ENCODE results near the gene PNMA8B. TPM values are rescaled to one million over a fixed set of nuclear protein-coding genes. Genes with fewer than 3 reads are reported as not detected.
"Not testable (repeated sequence)": the region's sequence is repeated elsewhere in the genome, so short reads cannot be mapped to it uniquely, and the experiment has no call there.

The PNMA8B gene
- total and polyA plus RNA-seq, 2 experiments from 2014 or later, result 4.1 to 13.5 TPM

DNA sequence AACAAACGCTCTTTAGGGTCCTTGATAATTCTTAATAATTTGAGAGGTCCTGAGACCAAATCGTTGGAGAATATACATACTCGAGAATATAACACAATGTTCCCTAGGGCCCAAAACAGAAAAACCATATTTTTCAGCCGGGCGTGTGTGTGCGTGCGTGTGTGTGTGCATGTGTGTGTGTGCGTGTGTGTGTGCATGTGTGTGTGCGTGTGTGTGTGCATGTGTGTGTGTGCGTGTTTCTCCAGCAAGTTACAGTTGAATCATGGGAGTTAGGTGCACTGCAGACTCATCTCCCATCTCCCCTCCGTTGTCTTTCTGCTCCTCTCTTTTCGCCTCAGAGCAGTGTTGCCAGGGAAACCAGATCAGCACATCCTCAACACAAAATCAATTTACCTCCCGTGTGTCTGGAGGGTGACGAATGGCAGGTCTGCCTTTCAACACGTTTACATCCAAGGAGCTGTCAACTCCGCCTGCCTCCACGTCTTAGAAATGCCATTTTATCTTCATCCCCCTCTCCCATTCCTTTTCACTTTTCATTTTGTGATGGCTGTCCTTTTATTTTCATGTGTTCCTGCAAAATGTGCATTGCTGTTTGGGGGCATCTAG is 8.3 kb upstream of the PNMA8B start:
- H3K4me3 ChIP-seq, result no peak overlapping the region
- no peaks in the 10 kb centered on the region for H3K36me3 ChIP-seq
- H3K9me3 ChIP-seq (ENCODE audit: low read depth), result no peaks in the 10 kb centered on the region
- H3K27me3 ChIP-seq, result no peaks in the 10 kb centered on the region
- TF ChIP-seq, protein P1, sequence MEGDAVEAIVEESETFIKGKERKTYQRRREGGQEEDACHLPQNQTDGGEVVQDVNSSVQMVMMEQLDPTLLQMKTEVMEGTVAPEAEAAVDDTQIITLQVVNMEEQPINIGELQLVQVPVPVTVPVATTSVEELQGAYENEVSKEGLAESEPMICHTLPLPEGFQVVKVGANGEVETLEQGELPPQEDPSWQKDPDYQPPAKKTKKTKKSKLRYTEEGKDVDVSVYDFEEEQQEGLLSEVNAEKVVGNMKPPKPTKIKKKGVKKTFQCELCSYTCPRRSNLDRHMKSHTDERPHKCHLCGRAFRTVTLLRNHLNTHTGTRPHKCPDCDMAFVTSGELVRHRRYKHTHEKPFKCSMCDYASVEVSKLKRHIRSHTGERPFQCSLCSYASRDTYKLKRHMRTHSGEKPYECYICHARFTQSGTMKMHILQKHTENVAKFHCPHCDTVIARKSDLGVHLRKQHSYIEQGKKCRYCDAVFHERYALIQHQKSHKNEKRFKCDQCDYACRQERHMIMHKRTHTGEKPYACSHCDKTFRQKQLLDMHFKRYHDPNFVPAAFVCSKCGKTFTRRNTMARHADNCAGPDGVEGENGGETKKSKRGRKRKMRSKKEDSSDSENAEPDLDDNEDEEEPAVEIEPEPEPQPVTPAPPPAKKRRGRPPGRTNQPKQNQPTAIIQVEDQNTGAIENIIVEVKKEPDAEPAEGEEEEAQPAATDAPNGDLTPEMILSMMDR (IDR thresholded peaks at IDR 0.05; ENCODE audit: low read depth, low read length), result no peak
- no peak for DNase-seq (ENCODE audit: low read depth in 1 of 2, low spot score in 1 of 2)
- H3K27ac ChIP-seq, result no peak overlapping the region
- H3K4me1 ChIP-seq (ENCODE audit: low read depth), result no peaks in the 10 kb centered on the region

DNA sequence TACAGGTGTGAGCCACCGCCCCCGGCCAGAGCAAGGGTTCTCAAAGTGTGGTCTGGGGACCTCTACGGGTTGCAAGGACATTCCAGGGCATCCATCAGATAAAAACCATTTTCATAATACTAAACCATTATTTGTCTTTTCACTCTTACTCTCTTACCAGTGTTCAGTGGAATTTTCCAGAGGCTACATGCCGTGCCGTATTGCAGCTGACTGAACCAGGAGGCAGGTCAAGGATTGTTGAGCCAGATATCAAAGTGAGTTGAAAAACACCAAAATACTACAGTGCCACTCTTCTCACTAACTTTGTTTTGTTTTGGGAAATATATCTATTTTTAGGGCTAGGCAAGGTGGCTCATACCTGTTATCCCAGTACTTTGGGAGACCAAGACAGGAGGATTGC is 7.2 kb upstream of the PNMA8B start:
- TF ChIP-seq, protein P1 (IDR thresholded peaks at IDR 0.05; ENCODE audit: low read depth, low read length), result no peak
- H3K27me3 ChIP-seq, result no peaks in the 10 kb centered on the region
- no peak overlapping the region for H3K4me3 ChIP-seq
- no peak for DNase-seq (ENCODE audit: low read depth in 1 of 2, low spot score in 1 of 2)
- no peaks in the 10 kb centered on the region for H3K4me1 ChIP-seq (ENCODE audit: low read depth)
- no peaks in the 10 kb centered on the region for H3K9me3 ChIP-seq (ENCODE audit: low read depth)
- H3K36me3 ChIP-seq, result no peaks in the 10 kb centered on the region
- no peak overlapping the region for H3K27ac ChIP-seq

DNA sequence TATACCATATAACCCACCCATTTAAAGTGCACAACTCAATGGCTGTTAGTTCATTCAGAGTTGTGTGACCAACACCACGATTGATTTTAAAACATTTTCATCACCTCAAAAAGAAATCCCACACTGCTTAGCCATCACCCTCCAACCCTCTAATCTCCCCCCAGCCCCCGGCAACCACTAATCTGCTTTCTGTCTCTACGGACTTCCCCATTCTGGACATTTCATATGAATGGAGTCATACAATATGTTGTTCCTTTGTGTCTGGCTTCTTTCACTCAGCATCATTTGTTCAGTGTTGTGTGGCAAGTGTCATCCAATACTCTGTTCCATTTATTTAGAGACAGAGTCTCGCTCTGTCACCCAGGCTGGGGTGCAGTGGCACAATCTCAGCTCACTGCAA is 4.0 kb upstream of the PNMA8B start:
- H3K4me3 ChIP-seq, result no peak overlapping the region
- no peaks in the 10 kb centered on the region for H3K9me3 ChIP-seq (ENCODE audit: low read depth)
- H3K4me1 ChIP-seq (ENCODE audit: low read depth), result no peaks in the 10 kb centered on the region
- no peaks in the 10 kb centered on the region for H3K36me3 ChIP-seq
- TF ChIP-seq, protein P1 (IDR thresholded peaks at IDR 0.05; ENCODE audit: low read depth, low read length), result no peak
- DNase-seq (ENCODE audit: low read depth in 1 of 2, low spot score in 1 of 2), result no peak
- no peak overlapping the region for H3K27ac ChIP-seq
- H3K27me3 ChIP-seq, result no peaks in the 10 kb centered on the region

DNA sequence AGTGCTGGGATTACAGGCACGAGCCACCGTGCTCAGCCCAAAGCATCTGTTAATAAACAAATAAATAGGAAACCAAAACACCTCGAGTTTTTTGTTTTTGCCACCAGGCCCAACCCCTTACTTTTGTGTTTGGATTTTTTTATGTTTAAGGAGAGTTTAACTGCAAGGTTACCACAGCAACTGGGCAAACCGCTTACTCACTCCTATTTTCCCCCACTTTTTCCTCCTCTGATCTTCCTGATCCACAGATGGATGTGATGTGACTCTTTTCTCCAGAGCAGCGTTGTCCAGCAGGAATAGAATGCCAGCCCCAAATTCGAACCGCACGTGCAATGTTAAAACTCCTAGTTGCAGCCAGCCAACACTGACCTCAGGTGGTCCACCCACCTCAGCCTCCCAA is 2.1 kb upstream of the PNMA8B start:
- no peak for DNase-seq (ENCODE audit: low read depth in 1 of 2, low spot score in 1 of 2)
- Histone ChIP-seq H3K27me3 (no peaks in the 10 kb centered on the region), H3K4me1 (ENCODE audit: low read depth) (peaks cover 6% of the 10 kb centered on the region), H3K9me3 (ENCODE audit: low read depth) (no peaks in the 10 kb centered on the region), H3K36me3 (no peaks in the 10 kb centered on the region), H3K4me3 (no peak overlapping the region), H3K27ac (no peak overlapping the region)
- TF ChIP-seq, protein P1 (IDR thresholded peaks at IDR 0.05; ENCODE audit: low read depth, low read length), result no peak

DNA sequence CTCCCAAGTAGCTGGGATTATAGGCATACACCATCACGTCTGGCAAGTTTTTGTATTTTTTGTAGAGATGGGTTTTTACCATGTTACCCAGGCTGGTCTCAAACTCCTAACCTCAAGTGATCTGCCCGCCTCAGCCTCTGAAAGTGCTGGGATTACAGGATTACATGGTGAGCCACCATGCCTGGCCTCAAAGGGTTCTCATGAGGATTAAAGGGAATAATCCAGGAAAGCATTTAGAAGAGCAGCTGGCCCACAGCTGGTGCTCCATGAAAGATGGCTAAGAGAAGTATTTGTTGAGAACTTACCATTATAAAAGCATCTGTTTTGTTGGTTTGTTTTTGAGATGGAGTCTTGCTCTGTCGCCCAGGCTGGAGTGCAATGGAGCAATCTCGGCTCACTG is 1.2 kb upstream of the PNMA8B start:
- not testable (repeated sequence) for H3K36me3 ChIP-seq; H3K4me1 ChIP-seq (ENCODE audit: low read depth); H3K27ac ChIP-seq; H3K27me3 ChIP-seq; DNase-seq (ENCODE audit: low read depth in 1 of 2, low spot score in 1 of 2); H3K9me3 ChIP-seq (ENCODE audit: low read depth); H3K4me3 ChIP-seq

DNA sequence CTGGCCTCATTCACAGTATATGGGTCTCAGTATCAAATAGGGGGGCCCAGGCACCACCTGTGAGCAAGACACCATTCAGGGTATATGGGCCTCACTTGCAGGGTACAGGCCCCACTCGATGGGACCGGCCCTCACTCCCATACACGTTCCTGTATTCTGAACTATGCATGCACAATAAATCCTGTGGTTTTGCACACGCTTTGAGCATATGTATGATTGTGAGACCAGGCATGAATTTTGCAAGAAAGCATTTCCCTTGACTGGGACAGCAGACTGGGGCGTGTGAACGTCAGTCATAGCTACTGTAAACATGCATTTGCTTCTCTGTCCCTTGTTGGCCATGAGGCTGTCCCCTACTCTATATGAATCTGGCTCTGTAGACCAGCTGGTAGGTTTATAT is 637 bp upstream of the PNMA8B start:
- Histone ChIP-seq H3K27me3 (peaks cover under 1% of the 10 kb centered on the region), H3K9me3 (ENCODE audit: low read depth) (no peaks in the 10 kb centered on the region), H3K36me3 (no peaks in the 10 kb centered on the region), H3K4me3 (no peak overlapping the region), H3K27ac (no peak overlapping the region), H3K4me1 (ENCODE audit: low read depth) (peaks cover 6% of the 10 kb centered on the region)
- TF ChIP-seq, protein P1 (IDR thresholded peaks at IDR 0.05; ENCODE audit: low read depth, low read length), result no peak
- DNase-seq (ENCODE audit: low read depth in 1 of 2, low spot score in 1 of 2), result no peak

Measured in cardiac muscle cell (in vitro differentiated cells and primary cell).